ENCODE results near the gene NOX5. TPM values are rescaled to one million over a fixed set of nuclear protein-coding genes. Genes with fewer than 3 reads are reported as not detected.

Gene NOX5
- total RNA-seq, 1 experiment from 2014 or later: 0.91 TPM

GRCh38 chr15:69085325-69086081 is 71.0 kb downstream of the NOX5 start:
- no peaks in the 10 kb centered on the region for H3K9me3 ChIP-seq (ENCODE audit: control insufficient read depth in 1 of 2, insufficient read depth in 1 of 2, low read depth in 1 of 2, low read length in 2 of 2)
- no peak overlapping the region for H2AFZ ChIP-seq (ENCODE audit: low read depth, low read length, poor library complexity, severe bottlenecking)
- CTCF ChIA-PET: no interaction called here
- no TSS peak for BruUV-seq (replicated peaks)
- H3K27ac ChIP-seq (ENCODE audit: low read depth, low read length): no peak overlapping the region
- intact Hi-C loops (cut with micrococcal nuclease): no loop called here
- no peak for DNase-seq (ENCODE audit: low read depth, low spot score)
- H3K4me3 ChIP-seq (replicated peaks in 1 of 2; ENCODE audit: low read depth in 1 of 2, low read length in 2 of 2): no peak overlapping the region
- RAD21 ChIA-PET (ENCODE audit: low non-redundant PET in 1 of 2, low total read pairs in 2 of 2, uncharacterized antibody in 2 of 2, unreplicated experiment in 2 of 2): no interaction called here
- no peak for ATAC-seq
- H4K20me1 ChIP-seq (ENCODE audit: insufficient read depth): no peaks in the 10 kb centered on the region
- no peaks in the 10 kb centered on the region; a peak in 1 of 4 replicates for H3K4me1 ChIP-seq (ENCODE audit: control insufficient read depth in 1 of 2, insufficient read depth in 2 of 2, low read length in 2 of 2)
- POLR2A ChIA-PET: no interaction called here
- H3K4me2 ChIP-seq (ENCODE audit: low read length): no peak overlapping the region
- H3K27me3 ChIP-seq (ENCODE audit: insufficient read depth, low read length): peaks cover 13% of the 10 kb centered on the region; the same call in 1 of the 2 replicates
- no peaks in the 10 kb centered on the region for H3K9me2 ChIP-seq (ENCODE audit: insufficient read depth)
- H3K36me3 ChIP-seq (ENCODE audit: control insufficient read depth in 1 of 2, insufficient read depth in 2 of 2, low read length in 2 of 2): no peaks in the 10 kb centered on the region
- TF ChIP-seq ZNF274 (IDR thresholded peaks at IDR 0.05; ENCODE audit: low read depth, low read length) (no peak), TCF7L2 (IDR thresholded peaks at IDR 0.05; ENCODE audit: borderline replicate concordance, extremely low read depth, insufficient read depth, insufficient read length) (no peak)
- H3K9ac ChIP-seq (ENCODE audit: low read length): no peak overlapping the region
- H3K79me2 ChIP-seq (ENCODE audit: insufficient read depth, low read length): no peaks in the 10 kb centered on the region

GRCh38 chr15:69086427-69087204 is 72.1 kb downstream of the NOX5 start:
- no TSS peak for BruUV-seq (replicated peaks)
- Histone ChIP-seq H3K4me1 (ENCODE audit: control insufficient read depth in 1 of 2, insufficient read depth in 2 of 2, low read length in 2 of 2) (peaks cover 6% of the 10 kb centered on the region in 2 experiments; a peak in 3 of 4 replicates), H3K9me2 (ENCODE audit: insufficient read depth) (no peaks in the 10 kb centered on the region), H3K4me3 (replicated peaks in 1 of 2; ENCODE audit: low read depth in 1 of 2, low read length in 2 of 2) (no peak overlapping the region), H3K79me2 (ENCODE audit: insufficient read depth, low read length) (no peaks in the 10 kb centered on the region), H4K20me1 (ENCODE audit: insufficient read depth) (no peaks in the 10 kb centered on the region), H2AFZ (ENCODE audit: low read depth, low read length, poor library complexity, severe bottlenecking) (no peak overlapping the region), H3K27me3 (ENCODE audit: insufficient read depth, low read length) (peaks cover 13% of the 10 kb centered on the region; the same call in 1 of the 2 replicates), H3K36me3 (ENCODE audit: control insufficient read depth in 1 of 2, insufficient read depth in 2 of 2, low read length in 2 of 2) (no peaks in the 10 kb centered on the region), H3K4me2 (ENCODE audit: low read length) (no peak overlapping the region), H3K9ac (ENCODE audit: low read length) (no peak overlapping the region), H3K27ac (ENCODE audit: low read depth, low read length) (no peak overlapping the region), H3K9me3 (ENCODE audit: control insufficient read depth in 1 of 2, insufficient read depth in 1 of 2, low read depth in 1 of 2, low read length in 2 of 2) (no peaks in the 10 kb centered on the region)
- RAD21 ChIA-PET (ENCODE audit: low non-redundant PET in 1 of 2, low total read pairs in 2 of 2, uncharacterized antibody in 2 of 2, unreplicated experiment in 2 of 2): no interaction called here
- POLR2A ChIA-PET: no interaction called here
- CTCF ChIA-PET: no interaction called here
- ATAC-seq: no peak
- intact Hi-C loops (cut with micrococcal nuclease): no loop called here
- DNase-seq (ENCODE audit: low read depth, low spot score): no peak
- TF ChIP-seq EZH2phosphoT487 (IDR thresholded peaks at IDR 0.05; ENCODE audit: borderline replicate concordance) (no peak), ATF3 (IDR thresholded peaks at IDR 0.05) (no peak), YY1 (IDR thresholded peaks at IDR 0.05; ENCODE audit: extremely low read depth, insufficient replicate concordance, low read depth, low read length) (no peak), EZH2 (IDR thresholded peaks at IDR 0.05) (no peak), POLR2A (IDR thresholded peaks at IDR 0.05; ENCODE audit: borderline replicate concordance, extremely low read depth, insufficient read depth, insufficient read length) (no peak), RAD21 (IDR thresholded peaks at IDR 0.05; ENCODE audit: low read depth) (no peak), CBX3 (IDR thresholded peaks at IDR 0.05; ENCODE audit: low read depth) (no peak), JUND (IDR thresholded peaks at IDR 0.05) (no peak), MAX (IDR thresholded peaks at IDR 0.05) (no peak), EGR1 (IDR thresholded peaks at IDR 0.05; ENCODE audit: low read depth) (no peak), REST (IDR thresholded peaks at IDR 0.05; ENCODE audit: low read depth) (no peak)
